T-helper 9 cell (primary cell): ENCODE data around the gene BATF2.
"Not testable (repeated sequence)": the region's sequence is repeated elsewhere in the genome, so short reads cannot be mapped to it uniquely, and the experiment has no call there.

Experiments
- DNase-seq: peaks from one replicate; pipeline ENCODE4 v3.0.0-alpha.2; 2020

BATF2 gene

GRCh38 chr11:65013130-65013887 is 16.5 kb upstream of the BATF2 start:
- peak; percentile 84 for DNase-seq

GRCh38 chr11:65008873-65009272 is 12.1 kb upstream of the BATF2 start:
- DNase-seq: no peak

GRCh38 chr11:65008016-65008415 is 11.2 kb upstream of the BATF2 start:
- DNase-seq: no peak

- not testable (repeated sequence) for DNase-seq
Observed at GRCh38 chr11:65003968-65004367, 7.2 kb upstream of the BATF2 start.

GRCh38 chr11:65003282-65003681 is 6.5 kb upstream of the BATF2 start:
- no peak for DNase-seq

- no peak for DNase-seq
Observed at GRCh38 chr11:65002706-65003105, 5.9 kb upstream of the BATF2 start.

GRCh38 chr11:64999478-64999877 is 2.7 kb upstream of the BATF2 start:
- no peak for DNase-seq

GRCh38 chr11:64998690-64999431 is 2.1 kb upstream of the BATF2 start:
- no peak for DNase-seq

- no peak for DNase-seq
Observed at GRCh38 chr11:64998141-64998540, 1.4 kb upstream of the BATF2 start.

- no peak for DNase-seq
Observed at GRCh38 chr11:64996327-64996709, 453 bp downstream of the BATF2 start.

- no peak for DNase-seq
Observed at GRCh38 chr11:64994318-64994717, 2.5 kb downstream of the BATF2 start.

- no peak for DNase-seq
Observed at GRCh38 chr11:64990222-64990923, 6.4 kb downstream of the BATF2 start.

GRCh38 chr11:64989416-64989815 is 7.4 kb downstream of the BATF2 start:
- DNase-seq: no peak

GRCh38 chr11:64987998-64988854 is 8.5 kb downstream of the BATF2 start:
- no peak for DNase-seq

- not testable (repeated sequence) for DNase-seq
Observed at GRCh38 chr11:64983339-64983738, 13.4 kb downstream of the BATF2 start.

GRCh38 chr11:64976651-64977050 is 20.1 kb downstream of the BATF2 start:
- DNase-seq: no peak

- DNase-seq: no peak
Observed at GRCh38 chr11:64974124-64974523, 22.6 kb downstream of the BATF2 start.

GRCh38 chr11:64971421-64972233 is 25.1 kb downstream of the BATF2 start, which contains the start of gene MAJIN:
TSS of gene MAJIN (minus strand) at chr11:64972108. CDS start at chr11:64959405, 12,703 bp downstream.
- peak; percentile 85 for DNase-seq

GRCh38 chr11:64970731-64971151 is 26.0 kb downstream of the BATF2 start:
- DNase-seq: no peak

- no peak for DNase-seq
Observed at GRCh38 chr11:64969209-64969608, 27.6 kb downstream of the BATF2 start.

GRCh38 chr11:64967375-64967774 is 29.4 kb downstream of the BATF2 start:
- DNase-seq: no peak
